NCI-H1417 (cell line): Measurements from ENCODE around the gene LCE1D.
A peak's percentile ranks its signal among the peaks of the same experiment; 100 is the strongest.

Source experiments
- DNase-seq, 3 experiments: peaks; one replicate each; lab custom pipeline; 2025; lab: John Stamatoyannopoulos, UW

LCE1D gene, protein sequence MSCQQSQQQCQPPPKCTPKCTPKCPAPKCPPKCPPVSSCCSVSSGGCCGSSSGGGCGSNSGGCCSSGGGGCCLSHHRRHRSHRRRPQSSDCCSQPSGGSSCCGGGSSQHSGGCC

DNA sequence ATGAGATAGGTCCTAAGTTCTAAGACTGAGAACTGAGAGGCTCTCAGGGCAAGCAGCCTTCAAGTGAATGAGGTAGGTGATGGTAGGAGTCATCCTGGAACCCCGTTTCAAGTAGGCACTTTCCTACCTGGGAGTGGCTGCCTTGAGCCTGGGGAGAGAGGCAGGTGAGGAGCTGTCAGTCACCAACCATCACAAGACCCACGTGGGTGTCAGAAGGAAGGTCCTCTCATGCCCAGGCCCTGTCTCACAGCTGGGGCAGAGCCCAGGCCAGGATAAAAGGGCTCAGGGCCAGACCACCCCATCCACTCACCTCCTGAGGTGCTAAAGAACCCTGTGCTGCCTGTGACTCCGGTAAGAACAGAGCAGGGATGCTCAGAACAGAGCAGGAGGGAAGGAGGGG, at the start of gene LCE1D:
LCE1D (plus strand) TSS at position 301 of the 400 bp plus-strand sequence. CDS start 1,074 bp downstream, outside the sequence.
- no peak for DNase-seq

DNA sequence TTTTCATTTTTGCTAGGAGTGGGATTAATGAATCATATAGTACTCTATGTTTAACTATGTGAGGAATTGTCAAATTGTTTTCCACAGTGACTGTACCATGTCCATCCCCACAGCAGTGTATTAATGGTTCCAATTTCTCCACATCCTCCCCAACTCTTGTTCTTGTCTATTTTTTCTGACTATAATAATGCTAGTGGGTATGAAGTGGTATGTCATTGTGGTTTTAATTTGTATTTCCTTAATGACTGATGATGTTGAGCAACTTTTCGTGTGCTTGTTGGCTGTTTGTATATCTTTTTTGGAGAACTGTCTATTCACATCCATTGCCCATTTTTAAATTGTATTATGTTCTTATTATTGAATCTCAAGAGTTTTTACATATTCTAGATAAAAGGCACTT, 48.7 kb upstream of the LCE1D start:
- DNase-seq = no peak

DNA sequence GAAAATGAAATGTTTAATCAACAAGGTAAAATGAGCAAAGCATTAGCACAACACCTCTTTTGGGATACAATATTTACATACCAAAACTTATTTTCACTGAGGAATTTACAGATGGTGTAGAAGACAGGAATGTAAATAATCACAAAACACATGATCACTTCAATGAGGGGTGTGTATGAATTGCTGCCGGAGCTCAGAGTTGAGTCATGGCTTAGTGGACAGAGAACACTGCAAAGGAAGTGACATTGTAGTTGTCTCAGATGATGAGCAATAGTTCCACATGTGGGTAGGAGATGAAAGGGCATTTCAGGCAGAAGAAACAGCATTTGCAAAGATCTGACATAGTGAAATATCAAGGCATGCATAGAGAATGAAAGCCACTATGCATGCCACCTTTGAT, 44.3 kb upstream of the LCE1D start:
- no peak for DNase-seq

DNA sequence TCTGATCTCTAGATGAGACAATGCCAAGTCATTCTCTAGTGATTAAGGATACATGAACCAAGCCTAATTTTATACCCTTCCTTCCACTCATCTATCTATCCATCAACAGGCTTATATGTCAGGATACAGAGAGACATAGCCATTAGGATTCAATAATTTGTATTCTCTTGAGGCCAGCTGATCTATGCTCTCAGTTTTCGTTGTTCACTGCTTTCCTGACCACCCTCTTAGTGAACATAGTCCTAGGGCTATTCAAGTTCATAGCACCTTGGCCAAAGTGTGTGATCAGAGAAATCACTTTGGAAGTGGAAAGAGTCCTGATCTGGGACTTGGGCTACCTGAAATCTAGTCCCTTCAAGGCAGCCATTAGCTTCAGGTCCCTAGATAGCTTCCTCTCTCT, 42.9 kb upstream of the LCE1D start:
- no peak for DNase-seq

DNA sequence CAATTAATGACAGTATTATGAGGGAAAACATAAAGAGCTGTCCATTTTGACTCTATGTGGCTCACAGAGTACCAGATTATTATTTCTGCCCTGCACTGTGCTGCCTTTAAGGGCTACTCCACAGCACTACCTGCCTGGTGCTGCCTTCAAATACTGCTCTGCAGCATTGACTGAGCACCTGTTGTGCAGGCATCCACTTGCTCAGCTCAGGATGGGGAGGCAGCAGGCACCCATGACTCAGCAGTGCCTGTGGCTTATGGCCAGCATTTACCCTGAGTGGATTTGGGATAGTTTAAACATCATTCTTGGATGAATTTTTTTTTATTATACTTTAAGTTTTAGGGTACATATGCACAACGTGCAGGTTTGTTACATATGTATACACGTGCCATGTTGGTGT, 39.6 kb upstream of the LCE1D start:
- no peak for DNase-seq

DNA sequence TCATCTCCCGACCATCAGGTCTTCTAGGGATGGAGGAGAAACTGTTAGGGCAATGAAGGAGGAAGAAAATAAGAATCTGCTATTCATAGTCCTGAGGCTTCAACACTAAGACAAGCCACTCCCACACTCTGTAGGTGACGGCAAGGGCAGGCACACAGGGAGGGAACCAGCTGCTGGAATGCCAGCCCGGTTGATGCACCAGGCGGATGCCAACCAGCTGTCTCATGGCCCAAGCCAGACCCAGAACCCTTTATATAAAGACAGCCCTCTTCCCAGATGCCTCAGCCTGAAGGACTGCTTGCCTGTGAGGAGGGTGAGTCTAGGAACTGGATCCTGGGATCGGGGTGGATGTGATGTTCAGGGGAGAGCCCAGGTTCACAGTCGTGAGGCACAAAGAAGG, 38.8 kb upstream of the LCE1D start, which contains the start of gene KPRP:
KPRP (plus strand) TSS at position 279 of the 400 bp plus-strand sequence. CDS start 1,564 bp downstream, outside the sequence.
- no peak for DNase-seq

DNA sequence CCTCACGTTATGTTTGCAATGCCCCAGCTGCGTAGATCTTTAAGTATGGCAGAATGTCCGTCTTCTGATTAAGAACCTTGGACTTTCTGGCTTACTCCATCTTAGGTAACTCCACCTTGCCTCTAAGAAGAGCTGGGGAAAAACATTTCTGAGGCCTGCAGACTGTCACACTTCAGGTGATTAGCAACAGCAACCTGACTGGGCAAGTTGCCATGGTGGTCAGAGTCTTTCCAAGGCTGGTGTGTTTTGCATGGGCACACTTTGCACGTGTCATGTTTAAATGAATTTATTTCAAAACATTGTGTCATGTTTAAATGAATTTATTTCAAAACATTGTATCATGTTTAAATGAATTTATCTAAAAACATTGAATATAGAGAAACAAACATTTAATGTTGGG, 37.9 kb upstream of the LCE1D start:
- DNase-seq = no peak

DNA sequence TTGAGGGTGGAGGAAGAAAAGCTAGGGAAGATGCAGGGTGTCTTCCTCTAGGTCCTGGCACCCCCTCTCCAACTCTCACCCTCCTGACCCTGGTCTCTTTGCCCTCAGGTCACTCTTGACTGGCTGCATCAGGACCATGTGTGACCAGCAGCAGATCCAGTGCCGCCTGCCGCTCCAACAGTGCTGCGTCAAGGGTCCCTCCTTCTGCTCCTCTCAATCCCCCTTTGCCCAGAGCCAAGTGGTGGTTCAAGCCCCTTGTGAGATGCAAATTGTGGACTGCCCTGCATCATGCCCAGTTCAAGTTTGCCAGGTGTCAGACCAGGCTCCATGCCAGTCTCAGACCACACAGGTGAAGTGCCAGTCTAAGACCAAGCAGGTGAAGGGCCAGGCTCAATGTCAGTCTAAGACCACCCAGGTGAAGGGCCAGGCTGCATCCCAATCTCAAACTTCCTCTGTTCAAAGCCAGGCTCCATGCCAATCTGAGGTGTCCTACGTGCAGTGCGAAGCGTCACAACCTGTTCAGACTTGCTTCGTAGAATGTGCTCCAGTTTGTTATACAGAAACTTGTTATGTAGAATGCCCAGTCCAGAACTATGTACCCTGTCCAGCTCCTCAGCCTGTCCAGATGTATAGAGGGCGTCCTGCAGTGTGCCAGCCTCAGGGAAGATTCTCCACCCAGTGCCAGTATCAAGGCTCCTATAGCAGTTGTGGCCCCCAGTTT, 36.9 kb upstream of the LCE1D start:
- DNase-seq = no peak

DNA sequence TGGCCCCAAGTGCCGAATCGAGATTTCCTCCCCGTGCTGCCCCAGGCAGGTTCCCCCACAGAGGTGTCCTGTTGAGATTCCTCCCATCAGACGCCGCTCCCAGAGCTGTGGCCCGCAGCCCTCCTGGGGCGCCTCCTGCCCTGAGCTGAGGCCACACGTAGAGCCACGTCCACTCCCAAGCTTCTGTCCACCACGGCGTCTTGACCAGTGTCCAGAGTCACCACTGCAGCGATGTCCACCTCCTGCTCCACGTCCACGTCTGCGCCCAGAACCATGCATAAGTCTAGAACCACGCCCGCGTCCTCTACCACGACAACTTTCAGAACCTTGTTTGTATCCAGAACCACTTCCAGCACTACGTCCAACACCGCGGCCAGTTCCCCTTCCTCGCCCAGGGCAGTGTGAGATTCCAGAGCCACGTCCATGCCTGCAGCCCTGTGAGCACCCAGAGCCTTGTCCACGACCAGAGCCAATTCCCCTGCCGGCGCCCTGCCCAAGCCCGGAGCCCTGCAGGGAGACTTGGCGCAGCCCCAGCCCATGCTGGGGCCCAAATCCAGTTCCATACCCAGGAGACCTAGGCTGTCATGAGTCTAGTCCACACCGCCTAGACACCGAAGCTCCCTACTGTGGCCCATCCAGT, 35.9 kb upstream of the LCE1D start:
- no peak for DNase-seq

DNA sequence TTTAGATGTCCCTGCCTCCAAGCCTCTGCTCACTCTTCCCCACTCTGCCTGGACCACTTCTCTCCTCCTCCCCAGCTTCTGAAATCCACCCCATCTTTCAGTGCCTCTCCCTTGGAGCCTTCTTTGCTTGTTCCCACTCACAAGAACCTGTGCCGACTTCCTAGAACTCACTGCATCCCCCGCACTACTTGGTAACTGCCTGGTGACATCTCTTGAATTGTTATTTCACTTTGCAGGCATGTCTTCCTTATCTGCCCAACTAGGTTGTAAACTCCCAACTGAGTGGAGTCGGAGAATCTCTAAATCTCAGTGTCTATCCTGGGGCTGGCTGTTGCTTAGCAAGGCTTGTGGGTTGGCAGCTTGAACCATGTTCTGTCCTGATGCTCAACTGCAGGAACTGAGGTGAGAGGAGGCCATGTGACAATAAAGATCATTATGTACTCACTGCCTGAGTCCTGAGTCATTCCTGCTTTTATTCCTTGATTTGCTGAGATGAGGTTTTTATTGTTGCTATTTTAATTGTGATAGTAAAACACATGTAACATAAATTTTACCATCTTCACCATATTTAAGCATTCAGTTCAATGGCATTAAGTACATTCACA, 34.8 kb upstream of the LCE1D start:
- no peak for DNase-seq

DNA sequence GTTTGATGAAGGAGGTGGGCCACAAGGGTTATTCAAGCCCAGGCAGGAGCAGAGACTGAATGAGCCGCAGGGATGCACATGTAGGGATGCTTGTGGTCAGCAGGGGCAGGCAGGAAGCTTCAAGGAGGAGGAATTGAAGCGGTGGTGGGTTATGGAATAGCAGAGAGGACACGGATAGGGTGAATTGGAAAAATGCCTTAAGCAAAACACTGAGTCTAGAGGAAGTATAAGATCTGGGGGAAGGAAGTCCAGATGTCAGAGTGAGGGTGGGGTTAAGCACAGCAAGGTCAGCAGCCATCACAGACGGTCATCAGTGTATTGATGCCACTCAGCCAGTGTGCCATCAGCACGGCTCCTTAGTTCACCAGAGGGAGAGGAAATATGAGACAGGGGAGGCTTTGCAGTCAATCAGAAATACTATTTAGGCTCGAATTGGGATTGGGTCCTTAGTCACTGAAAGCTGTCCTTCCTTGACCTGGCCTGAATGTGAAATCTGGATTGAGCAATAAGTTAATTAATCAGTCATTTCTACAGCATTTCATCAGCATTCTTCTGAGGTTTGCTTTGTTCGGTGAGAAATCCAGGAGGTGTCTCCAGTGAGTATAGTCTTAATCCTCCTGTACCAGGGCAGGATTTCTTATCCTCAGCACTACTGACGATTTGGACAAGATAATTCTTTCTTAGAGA, 27.5 kb upstream of the LCE1D start:
- DNase-seq = no peak

DNA sequence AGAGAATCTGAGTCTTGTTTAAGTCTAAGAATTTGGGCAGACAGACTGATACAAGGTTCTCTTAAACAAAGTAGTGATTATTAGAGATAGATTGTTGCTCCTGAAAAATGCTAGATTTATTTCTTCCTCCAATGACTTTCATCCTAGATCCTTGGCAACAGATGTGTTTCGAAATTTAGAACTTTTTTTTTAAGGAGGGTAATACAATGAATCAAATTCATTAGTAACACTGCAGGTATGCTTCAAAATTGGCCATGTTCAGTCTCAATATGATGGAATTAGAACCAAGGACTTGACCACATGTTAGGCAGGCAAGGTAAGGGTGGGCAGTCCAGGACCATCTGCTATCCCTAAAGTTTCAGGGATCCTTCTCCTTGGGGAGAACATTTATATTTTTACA, 26.1 kb upstream of the LCE1D start:
- DNase-seq = no peak

DNA sequence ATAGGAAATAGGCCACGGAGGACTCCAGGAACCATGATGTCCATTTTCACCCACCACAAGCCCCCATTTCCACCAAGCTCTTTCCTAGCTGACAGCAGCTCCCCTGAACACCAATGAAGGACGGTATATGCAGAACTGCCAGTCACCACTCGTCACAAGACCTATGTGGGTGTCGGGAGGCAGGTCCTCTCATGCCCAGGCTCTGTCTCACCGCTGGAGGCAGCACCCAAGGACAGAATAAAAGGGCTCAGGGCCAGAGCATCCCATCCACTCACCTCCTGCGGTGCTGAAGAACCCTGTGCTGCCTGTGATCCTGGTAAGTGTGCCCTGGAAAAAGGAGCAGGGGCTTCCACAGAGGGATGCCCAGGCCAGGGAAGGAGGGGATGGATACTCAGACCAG, 21.6 kb upstream of the LCE1D start, which contains the start of gene LCE1F:
LCE1F (plus strand) TSS at position 266 of the 400 bp plus-strand sequence. CDS start 1,232 bp downstream, outside the sequence.
- no peak for DNase-seq

DNA sequence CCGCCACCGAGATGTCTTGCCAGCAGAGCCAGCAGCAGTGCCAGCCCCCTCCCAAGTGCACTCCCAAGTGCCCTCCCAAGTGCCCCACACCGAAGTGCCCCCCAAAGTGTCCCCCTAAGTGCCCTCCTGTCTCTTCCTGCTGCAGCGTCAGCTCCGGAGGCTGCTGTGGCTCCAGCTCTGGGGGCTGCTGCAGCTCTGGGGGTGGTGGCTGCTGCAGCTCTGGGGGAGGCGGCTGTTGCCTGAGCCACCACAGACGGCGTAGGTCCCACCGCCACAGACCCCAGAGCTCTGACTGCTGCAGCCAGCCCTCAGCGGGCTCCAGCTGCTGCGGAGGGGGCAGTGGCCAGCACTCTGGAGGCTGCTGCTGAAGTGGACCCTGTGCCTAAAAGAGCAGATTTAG, 20.2 kb upstream of the LCE1D start:
- no peak for DNase-seq

DNA sequence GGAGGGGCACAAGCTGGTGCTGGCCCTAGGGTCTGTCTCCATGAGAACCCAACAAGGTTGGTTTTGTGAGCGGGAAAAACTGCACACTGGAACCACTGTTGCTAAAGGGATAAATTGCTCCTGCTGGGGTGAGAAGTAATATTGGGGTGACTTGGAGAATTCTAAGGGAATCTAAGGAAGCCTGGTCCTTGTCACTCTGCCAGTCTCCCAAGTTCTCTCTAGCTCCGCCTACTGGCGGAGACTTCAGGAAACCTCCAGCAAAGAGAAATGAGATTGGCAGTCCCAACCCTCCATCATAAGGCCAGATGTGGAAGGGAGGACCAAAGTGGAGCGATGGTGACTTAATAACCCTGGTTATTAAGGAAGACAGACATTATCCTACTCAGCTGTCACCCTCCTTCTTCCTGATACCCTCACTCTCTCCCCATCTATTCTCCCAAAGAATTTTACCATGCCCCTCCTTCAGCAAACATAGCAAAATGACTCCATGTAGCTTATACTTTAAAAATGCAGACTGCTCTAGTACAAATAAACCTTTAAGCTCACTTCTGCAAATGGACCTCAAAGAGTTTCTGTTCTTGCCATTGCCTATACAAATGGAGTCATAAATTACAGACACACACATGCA, 18.9 kb upstream of the LCE1D start:
- no peak for DNase-seq

DNA sequence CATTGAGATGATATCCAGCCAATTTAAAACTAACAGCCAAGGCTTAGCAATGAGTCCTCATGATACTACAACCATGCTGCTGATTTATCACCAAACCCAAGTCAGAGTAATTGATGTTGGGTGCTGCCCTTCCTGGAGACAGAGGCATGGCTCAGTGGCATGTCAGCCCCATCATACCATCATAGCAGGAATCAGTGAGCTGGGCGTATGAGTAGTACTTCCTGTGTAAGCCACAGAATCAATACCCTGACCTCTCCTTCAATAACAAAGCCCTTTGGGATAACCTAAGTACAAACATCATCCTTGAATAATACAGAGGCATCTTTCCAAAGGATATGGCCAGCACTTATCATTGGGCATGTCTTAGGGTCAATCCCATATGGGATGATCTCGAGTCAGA, 13.4 kb upstream of the LCE1D start:
- DNase-seq = no peak

DNA sequence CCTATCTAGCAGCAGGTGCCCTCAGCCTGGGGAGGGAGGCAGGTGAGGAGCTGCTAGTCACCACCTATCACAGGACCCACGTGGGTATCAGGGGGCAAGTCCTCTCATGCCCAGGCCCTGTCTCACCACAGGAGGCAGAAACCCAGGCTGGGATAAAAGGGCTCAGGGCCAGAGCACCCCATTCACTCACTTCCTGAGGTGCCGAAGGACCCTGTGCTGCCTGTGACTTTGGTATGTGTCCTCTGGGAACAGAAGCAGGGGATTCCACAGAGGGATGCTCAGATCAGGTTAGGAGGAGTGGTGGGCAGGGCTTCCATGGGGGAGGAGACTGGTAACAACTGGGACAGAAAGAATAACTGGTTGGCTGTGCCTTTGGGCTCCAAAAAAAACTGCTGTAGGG, 10.4 kb upstream of the LCE1D start, which contains the start of gene LCE1E:
LCE1E (plus strand) TSS at position 181 of the 400 bp plus-strand sequence. CDS start 1,043 bp downstream, outside the sequence.
- peak in 2 of 3 experiments; percentile 67 to 81 for DNase-seq

DNA sequence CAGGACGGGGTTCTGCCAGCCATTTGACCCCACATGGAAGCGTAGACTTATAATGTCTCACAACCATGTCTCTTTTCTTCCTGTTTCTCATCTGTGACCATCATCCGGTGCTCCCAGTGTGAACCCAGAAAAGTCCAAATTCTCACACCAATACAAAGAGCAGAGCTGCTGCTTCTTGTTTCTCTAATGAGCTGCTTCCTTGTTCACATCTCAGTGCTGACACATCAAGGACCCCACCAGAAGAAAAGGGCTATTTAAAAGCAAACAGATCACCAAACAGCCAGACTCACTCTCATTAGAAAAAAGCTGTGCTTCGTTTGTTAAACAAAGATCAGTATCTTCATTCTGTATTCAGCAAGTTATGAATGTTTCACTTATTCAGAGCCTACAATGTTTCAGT, 835 bp upstream of the LCE1D start:
- no peak for DNase-seq

DNA sequence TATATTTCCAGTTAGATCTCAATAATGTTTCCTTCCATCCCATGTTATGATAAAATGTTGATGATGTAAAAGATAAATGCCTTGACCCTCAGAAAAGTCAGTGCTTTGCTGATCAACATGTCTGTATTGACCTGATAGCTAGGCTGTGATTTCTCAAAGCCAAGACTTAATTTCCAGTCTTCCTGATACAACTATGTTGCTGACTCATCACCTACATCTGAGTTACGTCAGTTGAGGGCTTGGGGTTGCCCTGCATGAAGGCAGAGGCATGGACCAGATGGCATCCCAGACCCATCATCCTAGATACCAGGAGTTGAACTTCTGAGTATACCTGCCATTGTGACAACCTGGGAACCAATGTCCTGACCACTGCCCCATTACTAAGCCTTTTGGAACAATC, 4.8 kb downstream of the LCE1D start:
- DNase-seq = no peak

DNA sequence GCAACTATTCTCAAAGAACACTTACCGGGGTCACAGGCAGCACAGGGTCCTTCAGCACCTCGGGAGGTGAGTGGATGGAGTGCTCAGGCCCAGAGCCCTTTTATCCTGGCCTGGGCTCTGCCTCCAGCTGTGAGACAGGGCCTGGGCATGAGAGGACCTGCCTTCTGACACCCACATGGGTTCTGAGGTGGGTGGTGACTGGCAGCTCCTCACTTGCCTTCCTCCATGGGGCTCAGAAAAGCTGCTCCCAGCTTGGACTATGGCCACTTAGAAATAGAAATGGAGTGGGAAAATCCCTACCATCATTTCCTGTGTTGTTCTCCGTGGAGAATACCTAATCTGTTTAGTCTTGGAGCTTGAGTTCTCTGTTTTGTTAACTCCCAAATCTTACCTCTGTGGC, 10.1 kb downstream of the LCE1D start, which contains the start of gene LCE1C:
LCE1C (minus strand) TSS at position 76 of the 400 bp plus-strand sequence. CDS start 1,173 bp downstream, outside the sequence.
- no peak for DNase-seq

DNA sequence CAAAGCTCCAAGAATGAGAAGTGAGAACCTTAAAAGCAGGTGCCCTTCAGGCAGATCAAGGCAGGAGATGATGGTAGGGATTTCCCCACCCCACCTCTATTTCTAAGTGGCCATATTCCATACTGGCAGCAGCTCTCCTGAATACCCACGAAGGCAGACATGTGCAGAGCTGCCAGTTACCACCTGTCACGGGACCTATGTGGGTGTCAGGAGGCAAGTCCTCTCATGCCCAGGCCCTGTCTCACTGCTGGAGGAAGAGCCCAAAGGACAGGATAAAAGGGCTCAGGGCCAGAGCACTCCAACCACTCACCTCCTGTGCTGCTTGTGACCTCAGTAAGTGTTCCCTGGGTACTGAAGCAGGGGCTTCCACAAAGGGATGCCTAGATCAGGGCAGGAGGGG, 14.5 kb downstream of the LCE1D start:
- no peak for DNase-seq

DNA sequence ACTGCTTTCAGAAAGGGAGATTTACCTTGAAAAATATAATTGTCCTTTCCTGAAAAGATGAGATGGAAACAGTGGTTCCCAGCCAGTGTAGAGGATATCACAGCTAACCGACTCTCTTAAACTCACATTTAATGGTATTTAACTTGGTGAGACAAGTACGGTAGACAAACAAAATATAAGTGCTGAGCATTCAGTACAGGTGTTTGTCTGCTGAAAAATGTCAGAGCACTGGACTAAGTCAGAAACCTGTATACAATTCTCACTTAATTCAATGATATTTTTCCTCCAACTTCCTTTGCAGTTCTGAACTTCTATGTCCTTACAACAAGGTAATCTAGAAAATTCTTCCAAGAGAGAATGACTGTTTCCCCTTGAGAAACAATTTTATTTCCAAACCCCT, 15.2 kb downstream of the LCE1D start, which contains the start of gene LCE1B:
LCE1B (plus strand) TSS at position 301 of the 400 bp plus-strand sequence. CDS start 476 bp downstream, outside the sequence.
- no peak for DNase-seq
